Measurements from ENCODE around the gene DOK1.

Gene DOK1

DNA sequence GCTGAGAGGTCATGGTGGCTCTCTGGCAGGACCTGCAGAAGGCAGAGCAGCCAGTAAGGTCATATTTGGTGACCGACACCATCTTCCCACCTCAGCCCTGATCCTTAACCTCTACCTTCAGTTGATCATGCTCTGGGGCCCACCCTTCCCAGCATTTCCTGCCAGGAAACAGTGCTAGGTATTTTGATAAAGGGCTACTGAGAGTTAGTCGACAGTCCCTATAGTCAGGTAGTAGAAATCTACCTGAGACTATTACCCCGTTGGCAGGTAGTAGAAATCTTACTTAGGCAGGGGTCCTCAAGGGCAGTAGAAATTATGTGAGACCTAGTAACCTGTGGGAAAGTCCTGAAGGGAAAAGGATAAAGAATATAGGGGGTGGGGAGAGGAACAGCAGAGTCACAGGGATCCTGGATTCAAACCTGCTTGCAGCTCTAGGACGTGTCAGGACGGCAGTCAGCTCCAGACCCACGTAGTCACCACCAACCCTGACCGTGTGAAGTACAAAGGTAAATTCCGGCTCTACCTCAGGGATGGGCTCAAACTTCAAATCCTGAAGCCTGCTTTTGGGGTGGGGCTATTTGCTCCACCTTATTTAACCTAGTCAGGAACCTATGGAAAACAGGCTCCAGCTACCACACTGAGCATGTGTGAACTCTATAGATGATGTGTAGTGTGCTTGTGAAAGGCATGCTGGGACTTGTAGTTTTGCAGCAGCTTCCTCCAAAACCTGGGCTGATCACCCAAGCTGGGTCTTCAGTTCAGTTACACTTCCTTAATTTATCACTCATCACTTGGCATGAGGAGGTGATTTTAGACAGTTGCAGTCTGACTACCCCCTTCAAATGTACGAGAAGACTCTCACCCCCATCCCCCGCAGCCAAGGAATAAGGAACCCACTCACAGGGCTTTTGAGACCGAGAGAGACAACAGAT is 28.5 kb upstream of the DOK1 start, which contains the start of gene DQX1:
TSS of gene DQX1 (minus strand) at position 515 of the 932 bp plus-strand sequence. CDS start at position 13, 502 bp downstream.
- FAIRE-seq = no peak

GRCh38 chr2:74526649-74527230 is 27.8 kb upstream of the DOK1 start:
- no peak for FAIRE-seq

DNA sequence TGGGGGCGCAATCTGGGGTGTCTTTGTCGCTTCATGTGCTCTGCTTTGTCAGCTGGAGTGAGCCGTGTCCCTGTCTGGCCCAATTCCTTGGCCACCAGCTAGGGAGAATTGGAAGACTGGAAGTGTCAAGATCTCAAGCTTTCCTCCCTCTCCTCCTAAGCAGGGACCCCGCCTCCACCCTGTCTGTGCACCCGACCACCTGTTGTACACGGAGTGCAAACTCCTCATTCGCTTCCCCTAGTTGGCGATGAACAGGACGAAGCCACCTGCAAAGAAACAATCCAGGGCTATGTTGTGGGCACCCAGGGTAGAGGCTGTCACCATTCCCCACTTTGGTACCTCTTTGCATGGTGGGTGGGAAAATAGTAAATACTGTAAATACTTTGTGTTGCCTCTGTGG is 26.8 kb upstream of the DOK1 start:
- no peak for FAIRE-seq

GRCh38 chr2:74528600-74529356 is 25.7 kb upstream of the DOK1 start:
- FAIRE-seq = no peak

- no peak for FAIRE-seq
Observed at GRCh38 chr2:74529357-74530238, 24.9 kb upstream of the DOK1 start, which contains the start of the genes AUP1 and HTRA2. Gene AUP1 (minus strand): TSS chr2:74529706. CDS start chr2:74529629, 77 bp downstream. Gene HTRA2 (plus strand): TSS chr2:74529933. CDS start chr2:74530007, 74 bp downstream.

GRCh38 chr2:74530239-74531187 is 24.0 kb upstream of the DOK1 start:
- no peak for FAIRE-seq

GRCh38 chr2:74531666-74532065 is 22.9 kb upstream of the DOK1 start:
- FAIRE-seq = no peak

DNA sequence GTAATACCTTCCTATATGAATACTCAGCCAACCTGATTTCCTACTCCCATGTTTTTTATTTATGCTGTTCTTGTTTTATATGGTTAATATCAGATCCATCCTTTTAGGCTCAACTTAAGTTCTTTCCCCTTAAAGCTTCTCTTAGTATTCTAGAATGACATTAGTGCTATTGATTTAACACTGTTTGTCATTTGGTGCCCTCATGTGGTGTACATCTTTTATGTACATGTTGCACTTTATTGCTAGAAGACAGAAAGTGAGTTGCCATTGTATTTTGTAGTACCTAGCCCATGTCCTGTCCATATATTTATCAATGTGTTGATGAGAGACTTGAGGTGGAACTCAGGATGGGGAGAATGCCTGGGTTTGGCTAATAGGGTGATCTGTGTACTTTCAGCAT is 22.3 kb upstream of the DOK1 start:
- FAIRE-seq = no peak

GRCh38 chr2:74533464-74533863 is 21.1 kb upstream of the DOK1 start:
- FAIRE-seq = no peak

DNA sequence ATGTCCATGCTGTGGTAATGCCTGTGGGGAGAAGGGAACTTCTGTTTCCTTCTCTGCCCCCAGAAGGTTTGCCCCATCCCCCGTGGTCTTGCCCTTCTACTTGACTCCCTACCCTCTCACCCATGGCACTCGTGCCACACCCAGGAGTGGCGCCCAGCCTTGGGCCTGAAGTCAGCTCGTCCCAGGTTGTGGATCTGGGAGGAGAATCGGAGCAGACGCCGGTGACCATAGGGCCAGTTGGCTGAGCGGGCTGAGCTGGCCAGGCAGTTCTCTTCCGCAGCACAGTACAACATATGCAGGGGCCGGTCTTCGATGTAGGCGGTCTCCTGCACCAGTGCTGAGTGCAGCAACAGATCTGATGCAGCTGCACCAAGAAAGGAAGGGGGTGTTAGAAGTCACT is 20.1 kb upstream of the DOK1 start:
- FAIRE-seq = no peak

DNA sequence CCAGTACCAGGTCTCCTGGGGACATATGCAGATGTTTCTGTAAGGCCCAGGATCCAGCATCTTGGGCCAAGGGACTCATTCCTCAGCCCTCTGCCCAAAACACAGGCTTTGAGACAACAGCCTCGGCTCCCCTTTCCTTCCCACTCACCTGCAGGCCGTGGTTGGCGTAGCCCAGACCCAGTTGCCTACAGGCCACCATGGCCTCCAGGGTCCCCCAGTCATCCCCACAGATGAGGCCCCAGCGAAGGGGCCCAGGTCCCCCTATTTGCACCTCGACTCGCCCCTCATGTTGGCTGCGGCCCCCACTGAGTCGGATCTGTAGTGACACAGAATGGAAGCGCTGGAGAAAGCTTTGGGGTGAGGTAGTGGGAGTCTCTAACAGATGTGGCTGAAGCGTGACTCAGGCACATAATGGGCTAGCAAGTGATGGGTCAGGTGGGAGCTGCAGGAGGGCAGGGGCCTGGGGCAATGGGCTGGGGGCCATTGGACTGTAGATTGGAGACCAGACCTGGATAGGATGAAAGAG is 19.0 kb upstream of the DOK1 start:
- no peak for FAIRE-seq

GRCh38 chr2:74536166-74536950 is 18.2 kb upstream of the DOK1 start:
- FAIRE-seq = no peak

DNA sequence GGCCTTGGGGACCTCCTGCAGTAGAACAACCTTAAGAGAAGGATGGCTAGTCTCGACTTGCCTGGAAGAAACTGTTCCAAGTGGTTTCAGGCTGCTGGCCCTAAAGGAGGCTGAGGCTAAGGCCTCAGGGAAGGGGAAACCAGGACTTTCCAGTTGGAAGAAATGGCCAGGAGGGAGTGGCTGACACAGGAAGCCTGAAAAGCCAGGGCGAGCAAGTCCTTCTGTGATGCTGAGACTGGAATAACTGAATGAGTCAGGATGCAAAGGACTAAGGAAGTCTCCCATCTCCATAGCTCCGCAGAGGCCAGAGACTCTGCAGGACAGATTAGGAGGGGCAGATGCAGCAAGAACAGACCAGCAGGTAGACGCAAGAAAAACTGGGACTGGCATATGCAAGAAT is 17.4 kb upstream of the DOK1 start:
- FAIRE-seq = no peak

DNA sequence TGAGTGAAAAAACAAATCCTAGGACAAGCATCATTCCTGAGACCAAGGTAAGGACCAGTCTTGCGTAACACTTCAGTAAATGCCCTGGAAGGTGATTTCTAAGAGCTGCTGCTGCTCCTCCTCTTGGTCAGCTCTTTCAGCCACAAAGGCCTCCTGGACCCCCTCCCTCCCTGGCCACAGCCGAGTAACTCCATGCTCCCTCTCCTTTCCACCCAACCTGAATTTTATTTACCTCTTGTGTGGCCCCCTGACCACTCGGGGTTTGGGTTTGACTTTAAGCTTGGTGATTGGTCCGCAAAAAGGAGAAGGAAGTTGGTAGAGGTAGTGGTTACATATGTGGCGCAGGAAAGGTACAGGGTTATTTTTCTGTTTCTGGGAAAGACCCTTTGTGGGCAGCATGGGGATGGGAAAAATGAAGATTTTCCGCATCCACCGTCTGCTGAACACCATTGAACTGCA is 15.6 kb upstream of the DOK1 start:
- FAIRE-seq = no peak

DNA sequence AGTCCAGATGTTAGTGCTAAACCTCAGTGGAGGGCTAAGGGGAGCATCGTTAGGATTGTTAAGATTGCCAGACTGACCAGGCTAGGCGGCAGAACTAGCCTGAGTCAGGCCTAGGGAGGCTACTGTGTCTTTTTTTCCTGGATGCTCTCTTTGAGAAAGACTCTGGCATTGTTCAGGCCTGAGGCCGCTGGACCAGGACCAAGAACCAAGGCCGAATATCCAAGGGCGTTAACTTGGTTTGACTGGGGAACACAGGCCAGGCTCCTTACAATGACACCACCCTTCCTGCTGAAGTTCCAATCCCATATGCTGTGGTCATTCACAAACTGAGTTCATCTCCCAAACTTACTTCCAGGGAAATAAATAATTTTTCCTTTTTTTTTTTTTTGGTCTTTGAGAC is 14.2 kb upstream of the DOK1 start:
- no peak for FAIRE-seq

- FAIRE-seq = no peak
Observed at GRCh38 chr2:74542978-74543377, 11.5 kb upstream of the DOK1 start.

GRCh38 chr2:74544634-74545033 is 9.9 kb upstream of the DOK1 start:
- no peak for FAIRE-seq

DNA sequence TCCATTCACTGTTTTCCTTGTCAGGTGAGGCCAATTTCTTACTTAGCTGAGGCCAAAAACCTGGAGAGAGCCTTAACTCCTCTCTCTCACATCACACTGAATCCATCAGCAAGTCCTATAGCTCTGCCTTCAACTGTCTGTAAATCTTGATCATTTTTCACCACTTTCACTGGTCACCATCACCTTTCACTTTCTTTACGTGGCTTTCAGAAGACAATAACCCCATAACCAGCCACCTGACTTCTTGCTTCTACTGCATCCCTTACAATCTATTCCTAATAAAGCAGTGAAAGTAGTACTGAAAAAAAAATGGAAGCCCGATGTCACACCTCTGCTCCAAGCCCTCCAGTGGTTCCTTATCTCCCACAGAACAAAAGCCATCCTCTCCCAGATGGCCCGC is 8.5 kb upstream of the DOK1 start:
- no peak for FAIRE-seq

DNA sequence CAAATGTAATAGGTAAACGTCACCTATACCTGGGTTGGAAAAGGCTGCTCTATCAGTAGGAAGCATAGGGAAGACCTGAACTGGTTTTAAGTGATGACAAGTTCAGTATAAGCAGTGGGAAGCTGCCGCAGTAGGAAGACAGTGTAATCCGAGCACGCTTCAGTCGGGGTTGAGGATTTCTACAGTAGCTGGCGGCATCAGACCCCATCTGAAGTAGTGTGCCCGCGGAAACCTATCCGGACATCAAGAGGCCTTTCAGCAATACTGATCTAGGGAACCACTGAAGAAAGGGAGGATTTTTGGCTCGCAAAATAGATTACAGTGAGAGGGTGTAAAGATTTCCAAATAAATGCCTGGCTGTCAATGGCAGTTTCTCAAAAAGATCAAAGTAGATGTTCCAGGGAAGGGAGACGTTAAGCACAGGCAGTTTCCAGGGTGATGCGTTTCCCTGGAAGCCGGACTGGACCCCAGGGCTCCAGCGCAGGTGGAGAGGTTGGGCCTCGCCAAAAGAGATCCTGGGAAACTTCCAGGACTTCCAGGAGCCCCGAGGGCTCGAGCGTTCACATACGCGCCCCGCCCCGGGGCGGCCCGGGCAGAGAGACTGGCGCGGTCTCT is 6.1 kb upstream of the DOK1 start:
- FAIRE-seq = no peak
